Measurements from ENCODE around the gene KLF7.

Gene KLF7

GRCh38 chr2:207166349-207167098, 776 bp upstream of the KLF7 start:
- peak; percentile 60 for DNase-seq

DNA sequence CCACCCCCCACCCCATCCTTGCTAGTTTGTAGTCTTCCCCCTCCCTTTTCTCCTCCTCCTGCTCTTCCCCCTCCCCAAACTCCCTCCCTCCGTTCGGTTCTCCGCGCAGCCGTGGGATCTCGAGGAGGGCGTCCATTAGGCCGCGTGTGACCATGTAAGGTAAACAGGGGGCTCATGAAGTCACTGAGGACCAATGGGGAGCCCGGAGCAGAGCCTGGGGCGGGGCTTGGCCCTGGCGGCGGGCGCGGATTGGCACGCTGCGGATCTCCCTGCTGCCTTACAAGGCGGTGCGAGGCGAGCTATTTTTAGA, 246 bp upstream of the KLF7 start:
- DNase-seq, result peak; percentile 95

DNA sequence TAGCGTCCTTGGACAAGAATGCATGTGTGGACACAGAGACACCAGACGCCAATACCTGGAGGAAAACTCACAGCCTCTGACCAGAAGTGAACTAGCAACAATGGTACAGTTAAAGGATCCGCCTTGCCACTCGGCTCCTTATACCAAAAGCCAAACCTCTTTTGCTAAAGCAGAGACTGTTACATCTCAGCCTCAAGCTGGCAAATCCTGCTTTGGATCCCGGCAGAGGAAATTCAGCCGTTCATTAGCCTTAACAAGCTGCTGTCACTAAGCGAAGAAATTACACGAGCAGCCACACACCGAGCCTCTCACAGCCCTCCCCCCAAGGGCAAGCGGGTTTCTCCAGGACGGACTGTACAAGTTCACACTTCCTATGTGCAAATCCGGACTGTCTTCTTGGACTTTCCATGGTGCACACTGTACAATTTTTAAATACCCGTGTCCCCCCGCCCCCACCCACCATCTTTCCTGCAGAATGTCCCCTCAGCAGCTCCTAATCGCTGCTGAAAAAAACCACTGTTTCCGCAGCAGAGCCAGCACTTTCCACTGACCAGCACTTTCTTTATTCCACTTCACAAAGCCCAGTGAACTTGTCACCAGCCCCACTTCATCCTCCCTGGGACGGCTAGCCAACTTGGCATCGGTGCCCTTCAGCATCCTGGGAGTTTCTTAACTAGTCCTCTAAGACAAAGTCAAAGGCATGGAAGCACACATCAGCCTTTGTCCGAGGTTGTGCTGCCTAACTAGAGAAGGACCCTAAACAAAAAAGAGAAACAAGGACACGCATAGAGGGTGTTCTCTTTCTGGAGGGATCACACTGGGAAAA, 1.5 kb downstream of the KLF7 start:
- DNase-seq, result no peak

GRCh38 chr2:207163756-207164005, 2.1 kb downstream of the KLF7 start:
- no peak for DNase-seq

DNA sequence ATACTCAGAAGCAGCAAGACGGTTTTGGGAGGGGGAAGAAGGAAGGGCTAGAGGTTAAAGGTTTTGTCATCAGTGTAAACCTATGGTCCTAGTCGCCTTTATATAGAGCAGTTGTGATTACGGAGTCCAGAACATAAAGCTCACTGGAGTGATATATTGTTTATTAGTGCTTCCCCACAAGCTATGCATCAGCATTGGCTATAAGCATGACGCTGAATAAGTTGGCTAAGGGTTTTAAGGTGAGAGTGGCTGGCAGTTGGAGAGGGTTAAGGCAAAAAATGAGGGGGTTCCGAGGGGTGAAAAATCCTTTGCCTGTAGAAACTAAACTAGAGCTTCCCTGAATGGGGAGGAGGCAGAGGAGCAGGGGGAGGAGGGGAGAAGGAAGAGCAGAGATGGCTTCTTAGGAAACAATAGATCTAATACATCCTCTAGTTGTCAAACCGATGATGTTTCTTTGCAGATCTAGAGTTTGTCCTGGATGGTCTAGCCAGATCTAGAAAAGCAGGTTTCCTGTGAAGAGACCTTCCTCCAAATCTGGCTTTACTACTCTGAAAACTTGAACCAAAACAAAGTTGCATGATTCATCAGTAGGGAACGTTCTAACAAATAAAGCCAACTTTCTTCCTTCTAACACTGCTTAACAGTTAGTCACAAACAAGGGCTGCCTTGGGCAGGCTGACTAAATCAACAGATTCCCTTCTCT, 2.5 kb downstream of the KLF7 start:
- DNase-seq, result no peak

DNA sequence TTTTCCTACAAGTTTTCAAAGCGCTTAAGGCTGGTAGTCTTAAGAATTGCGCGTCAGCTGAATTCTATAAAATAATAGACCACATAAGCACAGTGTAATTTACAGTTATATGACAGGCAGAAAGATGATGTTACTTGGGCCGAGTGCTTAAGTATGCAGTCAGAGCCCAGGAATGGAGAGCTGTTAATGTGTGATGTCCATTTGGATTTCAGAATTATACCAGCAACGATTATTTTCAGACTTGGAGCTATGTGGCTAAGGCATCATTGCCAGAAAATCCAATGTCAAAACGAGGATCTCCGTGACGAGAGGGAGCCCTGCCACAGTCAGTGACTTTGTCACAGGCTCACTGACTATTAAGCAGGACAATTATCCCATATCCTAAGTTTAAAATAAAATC, 3.4 kb downstream of the KLF7 start:
- DNase-seq, result no peak

DNA sequence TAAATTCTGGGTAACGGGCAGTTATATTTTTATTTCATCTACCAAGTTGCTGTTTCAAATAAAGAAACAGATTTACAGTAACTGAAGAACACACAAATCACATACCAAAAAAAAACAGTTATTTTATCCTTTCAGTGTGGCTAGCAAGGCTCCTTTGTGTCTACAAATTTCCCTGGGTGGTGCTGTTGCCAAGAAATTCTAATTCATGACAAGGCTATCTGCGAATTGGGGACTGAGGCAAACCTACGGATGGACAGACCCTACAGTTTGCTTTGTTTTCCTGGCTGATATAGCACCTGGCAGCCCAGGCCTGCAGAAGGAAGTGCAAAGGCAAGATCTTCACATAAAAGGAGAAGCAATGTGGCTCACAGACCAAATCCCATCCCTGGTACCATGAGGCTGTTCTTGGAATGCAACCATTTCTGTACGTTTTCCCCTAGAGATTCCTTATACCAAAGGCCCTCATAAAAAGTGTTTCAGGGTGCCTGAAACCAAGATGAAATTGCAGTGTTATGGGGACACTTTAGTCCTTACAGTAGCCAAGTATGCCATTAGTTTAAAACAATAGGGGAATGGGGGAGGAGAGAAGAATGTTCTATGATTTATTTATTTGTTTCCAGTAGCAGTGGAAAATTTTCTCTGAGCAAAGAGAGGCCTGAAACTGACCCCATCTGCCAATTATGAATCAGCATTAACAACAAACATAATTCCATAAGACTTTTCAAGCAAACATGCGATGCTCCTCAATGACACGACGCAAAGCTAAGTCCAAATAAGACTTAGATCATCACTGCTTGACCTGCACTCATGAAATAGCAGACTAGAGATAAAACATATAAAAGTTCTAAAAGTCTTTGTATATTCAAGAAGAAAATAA, 4.3 kb downstream of the KLF7 start:
- DNase-seq, result no peak

DNA sequence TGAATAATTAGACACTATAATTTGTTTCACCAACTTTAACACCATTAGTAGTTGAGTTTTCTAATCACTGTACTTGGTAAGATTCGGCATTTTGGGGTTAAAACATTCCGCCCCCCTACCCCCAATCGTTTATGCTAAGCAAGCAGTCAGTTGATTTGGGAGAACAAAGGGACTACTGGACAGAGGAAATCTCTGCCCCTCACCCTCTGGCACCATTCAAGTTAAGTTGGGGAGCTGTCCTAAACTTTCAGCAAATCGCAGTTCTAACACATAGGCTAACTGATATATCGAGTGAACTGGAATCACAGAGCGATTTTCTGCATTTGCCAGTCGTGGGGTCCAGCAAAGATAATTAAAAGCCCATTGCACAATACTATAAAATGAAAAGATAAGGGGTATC, 5.6 kb downstream of the KLF7 start:
- DNase-seq, result no peak

DNA sequence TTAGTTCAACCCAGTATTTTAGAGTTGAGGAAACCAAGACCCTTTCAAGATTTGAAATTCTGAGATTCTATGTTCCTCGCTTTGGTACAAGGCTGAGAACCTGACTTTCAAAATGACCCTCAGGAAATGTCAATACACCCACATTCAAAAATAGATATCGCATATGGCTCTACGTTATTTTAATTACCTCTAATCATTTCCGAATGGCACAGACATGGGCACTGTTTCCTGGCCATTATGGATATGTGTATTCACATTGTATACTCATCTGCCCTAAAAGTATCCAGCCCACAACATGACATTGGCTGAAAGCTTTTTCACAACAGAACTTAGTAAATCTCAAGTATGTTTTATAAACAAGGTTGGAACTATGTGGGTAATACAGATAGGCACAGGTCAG, 6.7 kb downstream of the KLF7 start:
- no peak for DNase-seq

DNA sequence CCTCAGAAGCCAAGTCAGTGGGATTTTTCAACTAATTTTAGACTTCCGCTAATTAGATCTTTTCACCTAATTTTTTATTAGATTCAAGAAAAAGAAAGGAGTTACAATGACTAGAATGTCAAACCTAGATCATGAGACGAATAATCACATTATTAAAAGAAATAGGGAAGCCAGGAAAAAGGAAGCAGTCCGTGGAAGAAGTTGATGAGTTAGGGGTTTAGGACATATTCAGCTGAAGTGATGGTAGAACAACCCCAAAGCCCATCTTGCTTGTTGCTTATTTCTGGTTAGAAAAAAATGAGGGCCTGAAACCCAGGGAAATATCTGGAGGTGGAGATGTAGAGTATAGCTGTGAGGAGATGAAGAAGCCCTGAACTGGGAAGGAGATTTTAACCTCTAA, 8.0 kb downstream of the KLF7 start:
- no peak for DNase-seq

- DNase-seq, result no peak
These were observed 8.6 kb downstream of the KLF7 start for GRCh38 chr2:207157162-207157481.

GRCh38 chr2:207156451-207157161, 9.1 kb downstream of the KLF7 start:
- no peak for DNase-seq

DNA sequence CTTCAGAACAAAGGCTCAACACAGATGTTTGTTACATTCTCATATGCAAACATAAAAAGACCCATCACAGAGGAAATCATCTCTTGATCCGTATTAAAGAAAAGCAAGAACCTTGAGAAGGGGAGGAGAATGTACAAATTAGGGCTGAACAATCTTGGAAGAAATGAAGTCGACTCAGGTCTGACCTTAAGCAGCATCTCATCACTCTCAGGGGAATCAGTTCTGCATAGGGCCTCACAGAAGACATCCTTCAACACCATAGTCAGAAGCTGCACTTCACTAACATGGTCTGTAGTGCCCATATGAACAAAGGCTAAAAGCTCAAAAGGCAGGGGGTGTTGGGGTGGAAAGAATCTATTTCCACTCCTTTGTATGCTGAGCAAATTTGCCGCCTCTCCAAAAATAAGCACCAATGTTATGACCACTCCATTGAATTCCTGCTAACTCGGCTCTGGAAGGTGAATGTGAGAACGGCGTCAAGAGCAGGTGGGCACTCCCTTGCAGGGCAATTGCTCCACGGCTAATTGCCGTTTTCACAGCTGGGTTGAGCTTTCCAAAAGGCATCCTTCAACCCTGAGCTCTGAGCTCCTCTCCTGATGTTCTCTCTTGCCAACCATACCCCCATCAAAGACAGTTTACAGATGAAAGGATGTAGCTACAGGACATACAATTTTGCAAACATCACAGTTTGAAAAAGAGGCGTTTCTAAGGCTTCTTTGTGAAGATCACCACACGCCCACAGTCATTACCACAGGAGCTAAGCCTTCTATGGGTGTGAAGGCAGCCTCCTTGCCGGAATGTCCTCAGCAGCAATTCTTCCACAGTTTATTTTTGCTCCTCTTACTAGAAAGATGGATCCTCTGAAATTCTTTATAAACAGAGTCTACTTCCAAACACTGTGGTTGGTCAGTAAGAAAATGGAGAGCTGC, 10.0 kb downstream of the KLF7 start:
- peak; percentile 18 for DNase-seq

DNA sequence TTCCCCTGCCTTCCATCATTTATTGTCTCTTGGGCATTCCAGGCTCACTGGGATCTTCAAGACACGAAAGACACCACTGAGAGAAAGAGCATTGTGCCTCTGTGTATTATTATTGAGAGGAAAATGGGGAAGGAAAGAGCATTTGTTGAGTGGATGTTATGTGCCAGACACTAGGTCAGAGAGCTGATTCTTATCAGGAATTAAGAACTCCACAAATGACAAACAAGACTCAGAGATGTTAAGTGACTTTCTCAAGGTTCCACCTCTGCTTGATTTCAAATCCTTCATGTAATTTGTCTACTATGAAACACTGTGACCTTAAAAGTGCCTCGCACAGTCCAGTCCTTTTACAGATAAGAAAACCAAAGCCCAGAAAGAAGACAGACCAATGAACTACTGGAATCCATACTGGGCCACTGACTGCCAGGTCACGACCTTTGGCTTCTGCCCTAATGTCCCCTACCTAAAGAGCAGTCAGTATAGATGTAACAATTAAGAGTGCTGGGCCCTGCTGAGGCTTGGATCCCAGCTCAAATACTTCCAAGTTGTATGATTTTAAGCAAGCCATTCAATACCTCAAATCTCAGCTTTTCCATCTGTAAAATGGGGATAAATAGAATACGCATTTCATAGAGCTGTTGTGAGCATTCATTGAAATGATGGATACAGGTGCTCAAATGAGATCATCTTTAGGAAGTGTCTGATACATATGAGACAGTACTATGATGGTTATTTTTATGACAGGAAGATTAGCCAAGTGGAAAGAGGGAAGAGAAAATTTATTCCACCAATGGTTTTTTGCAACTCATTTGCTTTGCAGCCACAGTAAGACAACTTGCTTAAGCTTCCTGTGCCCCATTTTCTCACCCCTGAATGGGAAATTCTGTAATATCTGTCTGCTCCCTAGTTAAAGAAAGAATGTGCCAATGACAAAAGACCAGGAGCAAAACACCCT, 10.9 kb downstream of the KLF7 start:
- DNase-seq, result no peak

- DNase-seq, result no peak
These were observed 12.3 kb downstream of the KLF7 start for GRCh38 chr2:207153266-207153975.

- DNase-seq, result no peak
These were observed 14.7 kb downstream of the KLF7 start for GRCh38 chr2:207151048-207151447.

GRCh38 chr2:207150284-207150683, 15.5 kb downstream of the KLF7 start:
- DNase-seq, result no peak

GRCh38 chr2:207149249-207150213, 16.2 kb downstream of the KLF7 start:
- DNase-seq, result no peak
